Caco-2 (cell line): ENCODE measurements around the gene PRKAR1B. TPM values are rescaled to one million over a fixed set of nuclear protein-coding genes. Genes with fewer than 3 reads are reported as not detected.
A peak's percentile ranks its signal among the peaks of the same experiment; 100 is the strongest.

Experiments
- BruUV-seq: library from RNA; stranded (reverse); fragments of 400-500 nt; replicated peaks from 2 replicates; lab custom pipeline; 2021; lab: Mats Ljungman, UMichigan
- CTCF ChIA-PET: fragments of 300-600 bp; sonication (Branson Sonifier 250); formaldehyde crosslinking; loops from one replicate; lab custom pipeline; 2022; ENCODE audit warnings: antibody characterized with exemption; lab: Charles Lee
- POLR2A ChIA-PET: fragments of 300-600 bp; sonication (Branson Sonifier 250); formaldehyde crosslinking; loops from one replicate; lab custom pipeline; 2022; ENCODE audit warnings: antibody characterized with exemption; lab: Charles Lee
- DNase-seq, 2 experiments: peaks; one replicate each; pipeline versions ENCODE4 v3.0.0 to v3.0.0-alpha.2; 2020 to 2022
- H3K27me3 ChIP-seq: replicated peaks from 2 replicates; pipeline ENCODE4 v1.6.0; 2011; ENCODE audit warnings: low read length; ENCODE audit not compliant: control insufficient read depth, insufficient read depth
- H3K36me3 ChIP-seq: 2 replicates; pipeline ENCODE4 v1.5.1; 2011; ENCODE audit warnings: low read length; ENCODE audit not compliant: control insufficient read depth, insufficient read depth
- H3K4me1 ChIP-seq: fragments of 250-450 bp; sonication (Bioruptor Pico); 2 replicates; pipeline ENCODE4 v1.5.1; 2020; ENCODE audit warnings: mild to moderate bottlenecking
- H3K4me3 ChIP-seq: 2 replicates; pipeline ENCODE4 v1.5.1; 2011; ENCODE audit warnings: low read depth, mild to moderate bottlenecking, control low read depth, low read length
- H3K9me3 ChIP-seq: fragments of 250-450 bp; sonication (Bioruptor Pico); 2 replicates; pipeline ENCODE4 v1.5.1; 2020; ENCODE audit warnings: mild to moderate bottlenecking, moderate library complexity
- H3K27ac Mint-ChIP-seq: one replicate; pipeline ENCODE4 v1.8.0; 2022; ENCODE audit warnings: mixed read lengths; ENCODE audit not compliant: unreplicated experiment
- H3K27me3 Mint-ChIP-seq: one replicate; pipeline ENCODE4 v1.8.0; 2022; ENCODE audit warnings: mixed read lengths; ENCODE audit not compliant: insufficient read depth, unreplicated experiment
- H3K36me3 Mint-ChIP-seq: one replicate; pipeline ENCODE4 v1.8.0; 2022; ENCODE audit warnings: mild to moderate bottlenecking, mixed read lengths; ENCODE audit not compliant: insufficient read depth, unreplicated experiment
- H3K4me1 Mint-ChIP-seq: one replicate; pipeline ENCODE4 v1.8.0; 2022; ENCODE audit warnings: low read depth, mixed read lengths; ENCODE audit not compliant: unreplicated experiment
- H3K4me3 Mint-ChIP-seq: one replicate; pipeline ENCODE4 v1.8.0; 2022; ENCODE audit warnings: mild to moderate bottlenecking, moderate library complexity, mixed read lengths; ENCODE audit not compliant: unreplicated experiment
- H3K9me3 Mint-ChIP-seq: one replicate; pipeline ENCODE4 v1.8.0; 2022; ENCODE audit warnings: mixed read lengths; ENCODE audit not compliant: unreplicated experiment
- intact Hi-C: fragments of 100-400 bp; cut with micrococcal nuclease; formaldehyde crosslinking; loops from one replicate; pipeline ENCODE4 v1.10.0; 2022; ENCODE audit not compliant: unreplicated experiment
- total RNA-seq: library from RNA; stranded (reverse); gene quantifications from 2 replicates; pipeline ENCODE4 v1.2.3, GENCODE V29; 2022
- TF ChIP-seq, protein P1 (sequence below), 2 experiments: fragments of 200-600 bp in 1 of 2; IDR thresholded peaks; 1 replicate in 1 of 2; 2 replicates in 1 of 2; pipeline versions ENCODE4 v1.5.1 to v1.8.0; 2011 to 2022; ENCODE audit warnings: antibody characterized with exemption in 1 of 2, control low read depth in 1 of 2, inconsistent platforms in 1 of 2, low read depth in 1 of 2, low read length in 1 of 2, mild to moderate bottlenecking in 1 of 2, moderate library complexity in 1 of 2; ENCODE audit not compliant: insufficient read depth in 1 of 2, severe bottlenecking in 1 of 2, unreplicated experiment in 1 of 2

PRKAR1B gene
- total RNA-seq, 1 experiment from 2014 or later = 56.6 TPM

DNA sequence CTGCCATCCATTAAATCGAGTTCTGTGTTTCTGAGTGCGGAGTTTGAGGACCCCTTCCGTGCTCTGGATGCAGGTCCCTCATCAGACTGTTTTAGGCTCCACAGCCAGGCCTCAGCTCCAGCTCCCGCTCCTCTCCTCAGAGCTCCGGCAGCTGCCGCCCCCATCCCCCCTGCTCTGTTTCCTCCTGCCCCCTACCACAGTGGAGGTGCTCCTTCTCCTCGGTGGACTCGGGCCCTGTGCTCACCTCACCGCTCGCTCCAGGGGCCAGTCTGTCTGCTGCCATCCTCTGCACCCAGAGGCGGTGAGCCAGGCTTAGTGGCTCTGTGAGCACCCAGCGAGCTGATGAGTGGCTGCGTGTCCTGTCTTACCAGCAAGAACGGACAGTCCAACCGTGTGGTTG, 21.4 kb upstream of the PRKAR1B start:
- BruUV-seq = no TSS peak
- Mint-ChIP-seq H3K4me1 (no peaks in the 10 kb centered on the region), H3K9me3 (no peaks in the 10 kb centered on the region), H3K27ac (no peak overlapping the region), H3K4me3 (no peak overlapping the region), H3K27me3 (no peaks in the 10 kb centered on the region), H3K36me3 (peaks cover 45% of the 10 kb centered on the region)
- Histone ChIP-seq H3K36me3 (no peaks in the 10 kb centered on the region; the same call in 1 of the 2 replicates), H3K4me3 (no peak overlapping the region), H3K27me3 (no peaks in the 10 kb centered on the region), H3K9me3 (no peaks in the 10 kb centered on the region), H3K4me1 (no peaks in the 10 kb centered on the region)
- TF ChIP-seq, protein P1, sequence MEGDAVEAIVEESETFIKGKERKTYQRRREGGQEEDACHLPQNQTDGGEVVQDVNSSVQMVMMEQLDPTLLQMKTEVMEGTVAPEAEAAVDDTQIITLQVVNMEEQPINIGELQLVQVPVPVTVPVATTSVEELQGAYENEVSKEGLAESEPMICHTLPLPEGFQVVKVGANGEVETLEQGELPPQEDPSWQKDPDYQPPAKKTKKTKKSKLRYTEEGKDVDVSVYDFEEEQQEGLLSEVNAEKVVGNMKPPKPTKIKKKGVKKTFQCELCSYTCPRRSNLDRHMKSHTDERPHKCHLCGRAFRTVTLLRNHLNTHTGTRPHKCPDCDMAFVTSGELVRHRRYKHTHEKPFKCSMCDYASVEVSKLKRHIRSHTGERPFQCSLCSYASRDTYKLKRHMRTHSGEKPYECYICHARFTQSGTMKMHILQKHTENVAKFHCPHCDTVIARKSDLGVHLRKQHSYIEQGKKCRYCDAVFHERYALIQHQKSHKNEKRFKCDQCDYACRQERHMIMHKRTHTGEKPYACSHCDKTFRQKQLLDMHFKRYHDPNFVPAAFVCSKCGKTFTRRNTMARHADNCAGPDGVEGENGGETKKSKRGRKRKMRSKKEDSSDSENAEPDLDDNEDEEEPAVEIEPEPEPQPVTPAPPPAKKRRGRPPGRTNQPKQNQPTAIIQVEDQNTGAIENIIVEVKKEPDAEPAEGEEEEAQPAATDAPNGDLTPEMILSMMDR (IDR thresholded peaks at IDR 0.05; ENCODE audit: insufficient read depth in 1 of 2, low read depth in 1 of 2, low read length in 1 of 2, severe bottlenecking in 1 of 2, unreplicated experiment in 1 of 2) = no peak
- intact Hi-C loops = no loop called here
- DNase-seq = peak in 1 of 2 experiments; percentile 22
- ChIA-PET CTCF (no interaction called here), POLR2A (no interaction called here)

DNA sequence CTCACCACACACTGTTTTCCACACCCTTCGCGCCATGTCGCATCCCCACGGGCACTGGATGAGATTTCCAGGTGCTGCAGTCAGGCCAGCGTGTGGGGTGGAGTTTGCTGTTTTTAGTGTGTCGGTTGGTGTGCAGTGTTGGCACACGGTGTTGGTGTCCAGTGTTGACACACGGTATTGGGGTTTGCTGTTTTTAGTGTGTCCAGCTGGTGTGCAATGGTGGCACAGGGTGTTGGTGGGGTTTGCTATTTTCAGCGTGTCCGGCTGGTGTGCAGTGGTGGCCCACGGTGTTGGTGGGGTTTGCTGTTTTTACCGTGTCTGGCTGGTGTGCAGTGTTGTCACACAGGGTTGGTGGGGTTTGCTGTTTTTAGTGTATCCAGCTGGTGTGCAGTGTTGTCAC, 20.1 kb upstream of the PRKAR1B start:
- Histone ChIP-seq H3K36me3 (no peaks in the 10 kb centered on the region; the same call in 1 of the 2 replicates), H3K27me3 (no peaks in the 10 kb centered on the region), H3K4me3 (no peak overlapping the region), H3K9me3 (no peaks in the 10 kb centered on the region), H3K4me1 (no peaks in the 10 kb centered on the region)
- peak overlapping the region; percentile 53 for H3K27ac Mint-ChIP-seq
- intact Hi-C loops = no loop called here
- peaks cover 45% of the 10 kb centered on the region for H3K36me3 Mint-ChIP-seq
- ChIA-PET POLR2A (no interaction called here), CTCF (no interaction called here)
- H3K4me1 Mint-ChIP-seq = no peaks in the 10 kb centered on the region
- H3K4me3 Mint-ChIP-seq = no peak overlapping the region
- H3K9me3 Mint-ChIP-seq = no peaks in the 10 kb centered on the region
- no TSS peak for BruUV-seq
- H3K27me3 Mint-ChIP-seq = no peaks in the 10 kb centered on the region
- TF ChIP-seq, protein P1 (IDR thresholded peaks at IDR 0.05; ENCODE audit: insufficient read depth in 1 of 2, low read depth in 1 of 2, low read length in 1 of 2, severe bottlenecking in 1 of 2, unreplicated experiment in 1 of 2) = no peak
- no peak for DNase-seq

DNA sequence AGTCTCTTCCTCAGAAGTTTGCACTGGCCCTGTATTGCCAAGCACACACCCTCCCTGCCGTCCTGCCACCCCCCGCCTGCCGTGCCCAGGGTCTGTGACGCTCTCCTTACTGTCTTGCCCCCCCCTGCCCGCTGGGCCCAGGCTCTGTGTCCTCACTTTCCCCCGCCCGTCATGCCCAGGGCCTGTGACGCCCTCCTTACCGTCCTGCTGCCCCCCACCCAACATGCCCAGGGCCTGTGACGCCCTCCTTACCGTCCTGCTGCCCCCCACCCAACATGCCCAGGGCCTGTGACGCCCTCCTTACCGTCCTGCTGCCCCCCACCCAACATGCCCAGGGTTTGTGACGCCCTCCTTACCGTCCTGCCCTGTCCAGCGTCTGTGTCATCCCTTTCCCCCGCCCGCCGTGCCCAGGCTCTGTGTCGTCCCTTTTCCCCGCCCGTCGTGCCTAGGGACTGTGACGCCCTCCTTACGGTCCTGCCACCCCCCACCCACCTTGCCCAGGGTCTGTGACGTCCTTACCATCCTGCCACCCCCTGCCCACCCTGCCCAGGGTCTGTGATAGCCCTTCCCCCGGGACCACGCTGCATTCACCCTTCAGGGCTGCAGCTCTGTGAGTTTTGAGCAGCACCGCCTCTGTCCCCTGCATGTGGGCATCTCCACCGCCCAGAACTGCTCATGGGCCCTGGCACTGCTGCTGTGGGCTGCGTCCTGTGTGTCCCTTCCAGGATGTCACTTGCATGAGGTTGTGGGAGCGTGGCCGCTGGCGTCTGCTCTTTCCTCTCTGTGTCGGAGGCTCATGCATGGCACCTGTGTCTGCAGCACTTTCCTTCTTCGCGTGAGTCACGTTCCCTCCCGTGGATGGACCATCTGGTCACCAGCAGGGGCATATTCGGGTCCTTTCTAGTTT, 19.3 kb upstream of the PRKAR1B start:
- H3K4me1 Mint-ChIP-seq = no peaks in the 10 kb centered on the region
- no peaks in the 10 kb centered on the region for H3K9me3 Mint-ChIP-seq

More for the DNA sequence above, 19.3 kb upstream of the PRKAR1B start:
- no peaks in the 10 kb centered on the region; the same call in 1 of the 2 replicates for H3K36me3 ChIP-seq
- DNase-seq = peak in 1 of 2 experiments; percentile 31
- H3K27me3 Mint-ChIP-seq = no peaks in the 10 kb centered on the region
- POLR2A ChIA-PET = no interaction called here
- H3K9me3 ChIP-seq = no peaks in the 10 kb centered on the region
- CTCF ChIA-PET = no interaction called here
- no peak overlapping the region for H3K4me3 ChIP-seq
- peaks cover 46% of the 10 kb centered on the region for H3K36me3 Mint-ChIP-seq
- no peaks in the 10 kb centered on the region for H3K4me1 ChIP-seq
- TF ChIP-seq, protein P1 (IDR thresholded peaks at IDR 0.05; ENCODE audit: insufficient read depth in 1 of 2, low read depth in 1 of 2, low read length in 1 of 2, severe bottlenecking in 1 of 2, unreplicated experiment in 1 of 2) = no peak
- no peak overlapping the region for H3K27ac Mint-ChIP-seq
- BruUV-seq = no TSS peak
- no peaks in the 10 kb centered on the region for H3K27me3 ChIP-seq
- intact Hi-C loops = no loop called here
- H3K4me3 Mint-ChIP-seq = no peak overlapping the region
